ENCODE measurements around the gene SETD9.

The SETD9 gene

DNA sequence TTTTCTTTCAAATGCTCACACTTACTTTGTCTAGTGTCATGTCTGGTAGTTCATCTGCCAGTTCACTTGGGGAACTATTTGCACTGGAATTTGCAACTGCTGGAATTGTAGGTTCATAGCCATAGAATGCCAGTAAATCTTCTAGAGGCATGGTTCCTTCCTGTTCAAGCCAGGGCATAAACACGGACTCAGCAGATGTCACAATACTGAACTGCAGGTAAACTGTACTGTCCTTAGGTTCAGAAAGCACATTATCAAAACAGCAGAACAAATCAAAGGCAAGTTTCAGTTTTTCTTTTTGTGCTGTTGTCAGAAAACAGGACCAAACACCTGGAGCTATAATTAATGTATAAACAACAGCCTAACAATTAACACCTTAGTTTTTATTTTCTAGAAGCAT, 29.5 kb downstream of the SETD9 start:
- no peak for DNase-seq

DNA sequence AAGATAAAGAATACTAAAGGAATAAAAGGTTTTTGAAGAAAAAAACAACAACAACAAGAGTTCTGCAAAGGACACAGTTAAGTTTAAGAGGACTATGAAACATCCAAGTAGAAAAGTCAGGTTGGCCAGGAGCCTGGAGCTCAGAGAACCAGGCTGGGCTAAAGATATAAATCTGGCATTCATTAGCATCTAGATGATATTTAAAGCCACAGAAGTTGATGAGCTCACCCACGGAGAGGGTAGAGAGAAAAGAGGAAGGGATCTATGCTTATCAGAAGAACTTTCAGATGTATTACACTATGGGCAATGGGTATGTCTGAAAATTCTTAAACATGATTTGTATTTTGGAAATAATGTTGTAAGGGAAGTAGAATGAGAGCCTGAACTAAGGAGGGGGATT, 32.6 kb downstream of the SETD9 start:
- no peak for DNase-seq

DNA sequence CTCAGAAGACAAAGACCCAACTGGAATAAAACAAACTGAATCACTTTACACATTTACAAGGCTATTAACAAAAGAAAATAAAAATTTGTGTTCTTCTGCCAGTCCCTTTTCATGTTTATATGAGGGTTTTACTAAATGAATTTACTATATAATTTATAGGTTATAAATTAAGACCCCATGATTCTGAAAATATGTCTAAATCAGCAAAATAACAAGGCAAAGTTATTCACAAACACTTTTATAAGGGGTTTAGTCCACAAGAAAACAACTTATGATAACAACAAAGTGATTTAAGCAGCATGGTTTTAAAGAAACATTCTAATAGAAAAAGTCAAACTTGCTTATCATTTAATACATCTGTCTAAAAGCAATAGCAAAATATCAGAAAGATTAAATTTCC, 37.7 kb downstream of the SETD9 start:
- no peak for DNase-seq

DNA sequence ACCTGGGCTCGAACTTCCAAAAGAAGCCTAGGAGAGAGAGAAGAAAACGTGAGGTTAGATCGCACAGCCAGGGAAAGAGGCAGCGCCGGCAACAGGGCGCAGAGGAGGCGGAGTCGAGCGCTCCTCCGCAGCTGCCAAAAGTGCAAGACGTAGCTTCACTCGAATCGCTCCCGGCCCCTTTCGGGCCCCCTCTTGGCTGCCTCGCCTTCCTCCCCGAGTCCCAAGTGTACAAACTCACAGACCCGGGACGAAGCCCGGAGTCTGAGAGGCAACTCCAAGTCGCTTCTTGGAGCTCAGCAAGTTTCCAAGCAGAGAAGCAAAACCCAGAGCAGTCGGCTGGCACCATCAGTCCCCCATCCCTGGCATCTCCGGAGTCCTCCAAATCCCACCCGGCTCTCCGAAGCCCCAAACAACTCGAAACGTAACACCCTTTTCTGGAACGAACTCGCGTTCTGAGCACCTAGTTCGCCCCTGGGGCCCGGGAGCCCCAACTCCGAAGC, 41.3 kb downstream of the SETD9 start:
- peak; percentile 66 for DNase-seq

DNA sequence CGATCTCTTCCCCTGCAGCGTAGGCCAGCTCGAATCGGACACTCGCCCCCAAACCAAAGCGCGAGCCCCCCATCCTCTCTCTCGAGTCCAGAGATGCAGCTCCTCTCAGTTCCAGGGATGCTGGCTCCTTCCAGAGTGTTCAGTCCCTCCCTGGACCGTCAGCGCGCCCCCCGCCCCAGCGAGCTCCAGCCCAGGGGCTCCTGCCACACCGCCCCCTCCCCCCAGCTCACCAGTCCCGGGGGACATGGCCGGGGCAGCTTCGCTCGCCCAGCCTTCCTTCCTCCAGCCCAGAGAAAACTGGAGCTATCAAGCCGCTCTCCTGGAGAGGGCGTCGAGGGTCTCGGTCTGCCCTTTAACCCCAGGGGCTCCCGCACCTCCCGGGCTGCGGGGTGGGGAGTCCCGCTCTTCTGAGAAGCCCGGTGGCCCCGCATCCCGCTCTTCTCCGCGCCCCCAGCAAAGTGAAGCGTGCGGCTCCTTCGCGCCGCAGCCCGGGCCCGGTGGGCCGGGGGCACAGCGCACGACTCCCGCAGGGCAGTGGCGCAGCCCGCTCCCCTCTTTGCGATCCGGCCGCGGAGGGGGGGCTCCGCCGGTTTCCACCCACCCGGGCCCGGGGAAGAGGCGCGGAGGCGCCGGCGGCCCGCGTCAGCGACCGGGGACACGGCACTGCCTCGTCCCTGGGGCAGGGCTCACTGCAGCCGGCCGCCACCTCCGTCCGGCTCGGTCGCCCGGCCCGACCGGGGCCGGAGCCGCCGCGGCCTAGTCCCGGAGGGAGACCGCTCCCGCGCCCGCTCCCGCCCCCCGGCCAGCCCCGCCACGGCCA, 41.9 kb downstream of the SETD9 start:
- DNase-seq: peak; percentile 9

DNA sequence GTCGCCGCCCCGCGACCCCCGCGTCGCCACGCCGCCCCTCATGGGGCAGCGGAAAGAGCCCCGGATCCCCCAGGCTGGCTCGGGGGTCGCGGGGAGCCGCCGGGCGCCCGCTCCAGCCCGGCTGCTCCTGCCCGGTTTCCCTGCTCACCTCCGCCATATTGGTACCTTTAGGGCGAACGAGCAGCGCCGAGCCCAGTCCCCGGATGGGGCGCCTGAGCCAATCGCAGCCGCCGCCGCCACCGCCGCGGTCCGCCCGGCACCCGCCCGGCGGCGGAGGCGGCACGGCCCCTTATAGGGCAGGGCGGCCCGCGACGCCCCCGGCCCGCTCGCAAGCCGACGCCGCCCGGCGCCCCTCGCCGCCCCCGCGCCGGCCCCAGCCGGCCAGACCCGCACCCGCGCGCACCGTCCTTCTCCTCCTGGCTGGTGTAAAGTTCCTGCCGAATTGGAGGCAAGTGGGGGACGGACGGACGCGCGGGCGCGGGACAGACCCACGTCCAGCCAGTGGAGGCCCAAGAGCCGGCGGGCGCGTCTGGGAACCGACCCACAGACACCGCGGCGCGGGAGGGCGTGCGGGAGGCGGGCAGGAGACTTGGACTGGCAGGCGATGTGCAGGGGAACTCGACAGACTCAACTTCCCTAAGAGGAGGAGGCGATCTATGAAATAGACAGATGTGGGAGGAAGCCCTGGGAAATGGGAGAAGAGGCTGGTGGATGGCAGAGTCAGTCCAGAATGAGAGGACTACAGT, 42.7 kb downstream of the SETD9 start, which contains the start of gene MIER3:
TSS of gene MIER3 (minus strand) at position 178 of the 746 bp plus-strand sequence. CDS start at position 157, 21 bp downstream.
- peak; percentile 70 for DNase-seq

DNA sequence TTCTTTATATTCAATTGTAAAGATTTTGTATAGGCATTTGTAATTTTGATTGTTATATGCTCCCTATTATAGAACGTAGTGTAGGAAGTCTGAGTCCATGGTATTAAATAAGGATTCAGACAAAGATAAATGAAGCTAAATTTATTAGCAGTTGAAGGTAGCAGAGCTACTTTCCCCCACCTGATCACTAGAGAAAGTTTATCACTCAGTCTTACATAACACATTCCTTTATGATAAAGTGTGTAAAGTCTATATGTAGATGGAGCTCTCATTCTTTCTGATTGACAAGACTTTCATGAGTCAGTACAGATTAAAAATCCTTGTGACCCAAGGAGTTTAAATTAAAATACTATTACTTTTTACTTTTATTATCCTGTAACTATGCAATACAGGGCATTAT, 44.9 kb downstream of the SETD9 start:
- DNase-seq: no peak

DNA sequence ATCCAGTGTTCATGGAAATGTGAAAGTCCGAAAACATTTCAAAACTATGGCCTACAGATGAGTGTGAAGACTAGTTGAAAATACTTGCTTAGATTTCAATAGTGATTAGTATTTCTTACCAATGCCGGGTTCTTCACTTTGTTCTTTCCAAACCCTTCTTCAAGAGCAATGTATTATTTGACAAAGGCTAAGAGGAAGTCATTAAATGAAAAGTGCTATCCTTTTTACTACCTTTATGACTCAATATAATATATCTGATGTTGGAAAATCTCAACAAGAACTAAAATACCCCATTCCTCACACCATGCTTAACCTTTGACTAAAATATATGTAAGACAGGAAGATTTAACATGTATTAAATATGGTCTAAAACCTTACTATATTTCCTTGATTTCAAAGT, 49.2 kb downstream of the SETD9 start:
- no peak for DNase-seq

DNA sequence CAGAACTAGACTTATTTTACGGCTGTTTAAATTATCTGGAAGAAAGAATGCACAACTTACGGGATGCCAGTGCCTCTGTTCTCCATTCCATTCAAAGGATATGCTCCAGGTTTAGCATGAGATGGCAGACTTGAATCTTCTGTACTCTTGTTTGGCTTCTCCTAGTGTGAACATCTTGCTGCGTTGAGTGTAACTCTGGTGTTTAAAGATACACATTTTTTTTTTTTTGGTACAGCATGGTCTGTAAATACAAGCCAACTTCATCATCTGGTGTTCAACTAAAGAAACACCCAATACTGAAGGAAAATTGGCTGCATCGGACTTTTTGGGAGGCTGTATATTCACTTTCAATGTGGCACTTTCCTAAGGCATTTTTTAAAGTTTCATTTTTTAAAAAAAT, 49.9 kb downstream of the SETD9 start:
- no peak for DNase-seq

DNA sequence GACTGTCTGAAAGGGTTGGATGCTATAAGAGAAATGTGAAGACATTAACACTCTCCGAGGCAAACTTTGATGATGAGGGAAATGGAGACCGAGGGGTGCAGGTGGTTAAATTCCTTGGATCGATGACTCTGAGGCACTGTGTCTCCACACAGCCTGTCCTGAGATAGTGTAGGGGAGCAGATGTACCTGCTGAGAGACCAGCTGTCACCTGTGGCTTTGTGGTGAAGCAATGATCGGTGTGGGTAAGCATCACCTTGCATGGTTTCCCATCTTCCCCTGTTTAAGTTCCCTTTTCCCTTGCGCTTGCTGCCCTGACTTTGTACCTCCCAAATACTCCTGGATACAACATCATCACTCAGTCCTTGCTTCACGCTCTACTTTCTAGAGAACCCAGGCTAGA, 52.4 kb downstream of the SETD9 start:
- DNase-seq: no peak

DNA sequence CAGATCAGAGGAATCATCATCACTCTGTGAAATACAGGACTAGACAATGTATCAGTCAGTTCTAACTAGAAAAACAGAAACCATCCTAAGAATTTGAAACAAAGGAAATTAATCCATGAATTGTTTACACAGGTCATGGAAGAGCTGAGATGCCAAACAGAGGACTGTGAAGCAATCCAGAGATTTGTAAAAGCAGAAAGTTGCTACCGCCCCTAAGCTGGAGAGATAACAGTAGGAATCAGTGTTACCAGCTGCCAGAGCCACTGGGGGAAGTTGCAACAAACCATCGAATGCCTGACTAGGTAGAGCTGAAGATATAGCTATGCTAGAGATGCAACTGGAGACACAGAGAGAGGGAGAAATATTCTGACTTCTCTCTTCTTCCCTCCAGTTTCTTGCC, 52.9 kb downstream of the SETD9 start:
- no peak for DNase-seq

DNA sequence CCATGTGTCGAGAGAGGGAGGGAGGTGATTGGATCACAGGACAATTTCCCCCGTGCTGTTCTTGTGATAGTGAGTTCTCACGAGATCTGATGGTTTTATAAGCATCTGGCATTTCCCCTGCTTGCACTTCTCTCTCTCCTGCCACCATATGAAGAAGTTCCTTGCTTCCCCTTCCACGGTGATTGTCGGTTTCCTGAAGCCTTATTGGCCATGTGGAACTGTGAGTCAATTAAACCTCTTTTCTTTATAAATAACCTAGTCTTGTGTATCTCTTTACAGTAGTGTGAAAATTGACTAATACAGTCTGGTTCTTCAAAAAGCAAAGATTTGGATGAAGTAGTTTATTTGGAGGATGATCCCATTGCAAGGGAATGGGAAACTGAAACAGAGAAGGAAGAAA, 53.9 kb downstream of the SETD9 start:
- DNase-seq: no peak

DNA sequence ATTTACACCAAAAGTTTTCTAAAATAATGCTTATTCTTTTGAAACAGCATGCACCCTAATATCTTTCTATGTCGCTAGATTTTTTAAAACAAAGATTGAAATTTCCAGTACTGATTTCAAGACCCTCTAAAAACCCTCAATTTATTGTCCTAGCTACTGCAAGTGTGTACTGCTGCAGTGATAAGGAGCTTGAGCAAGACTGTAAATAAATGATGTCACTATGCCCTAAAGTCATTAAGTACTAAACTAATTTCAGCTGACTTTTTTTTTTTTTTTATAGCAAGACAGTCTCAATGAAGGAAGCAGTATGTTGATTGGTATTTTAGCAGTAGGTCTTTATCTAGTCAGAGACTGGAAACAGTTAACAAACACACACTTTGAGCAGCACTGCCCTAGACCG, 54.8 kb downstream of the SETD9 start:
- DNase-seq: no peak

Measured in hematopoietic multipotent progenitor cell treated with erythropoietin and hydrocortisone succinate and interleukin-3 and kit ligand, for 8 days (in vitro differentiated cells).